Endothelial cell of umbilical vein (primary cell): Measurements from ENCODE around the gene SPAG16. TPM values are rescaled to one million over a fixed set of nuclear protein-coding genes. Genes with fewer than 3 reads are reported as not detected.

ENCODE experiments used
- BruUV-seq: library from RNA; stranded (reverse); fragments of 400-500 nt; replicated peaks from 2 replicates; lab custom pipeline; 2021; lab: Mats Ljungman, UMichigan
- CTCF ChIA-PET: fragments of 300-600, 350-600 bp; sonication (Branson Sonifier 250); formaldehyde crosslinking; loops from one replicate; lab custom pipeline; 2021; ENCODE audit warnings: antibody characterized with exemption, inconsistent platforms; lab: Charles Lee
- POLR2A ChIA-PET: fragments of 300-600, 350-600 bp; sonication (Branson Sonifier 250); formaldehyde crosslinking; loops from one replicate; lab custom pipeline; 2021; ENCODE audit warnings: antibody characterized with exemption, inconsistent platforms; lab: Charles Lee
- DNase-seq: peaks from one replicate; pipeline ENCODE4 v3.0.0-alpha.2; 2011; ENCODE audit warnings: low read depth, low spot score
- FAIRE-seq: peaks from 2 replicates; lab custom pipeline; 2011; peaks lifted over from hg19 to GRCh38; lab: Jason Lieb, UNC
- H2AFZ ChIP-seq: 2 replicates; pipeline ENCODE4 v1.6.0; 2012; ENCODE audit warnings: low read depth, low read length, control low read depth, inconsistent platforms
- H3K27ac ChIP-seq: 2 replicates; pipeline ENCODE4 v1.5.1; 2011; ENCODE audit warnings: low read depth, mild to moderate bottlenecking, control low read depth, low read length, moderate library complexity; ENCODE audit not compliant: insufficient read depth
- H3K27me3 ChIP-seq, 2 experiments: 2 replicates each; pipeline versions ENCODE4 v1.6.0 to v1.6.1; 2011; ENCODE audit warnings: low read length in 2 of 2, mixed read lengths in 1 of 2; ENCODE audit not compliant: control insufficient read depth in 2 of 2, insufficient read depth in 2 of 2
- H3K36me3 ChIP-seq, 2 experiments: 2 replicates in 1 of 2; 3 replicates in 1 of 2; pipeline ENCODE4 v1.5.1; 2011; ENCODE audit warnings: low read length in 2 of 2, mild to moderate bottlenecking in 1 of 2, moderate library complexity in 1 of 2; ENCODE audit not compliant: control insufficient read depth in 2 of 2, insufficient read depth in 2 of 2; ENCODE audit errors: extremely low read depth in 1 of 2
- H3K4me1 ChIP-seq: 3 replicates; pipeline ENCODE4 v1.5.1; 2011; ENCODE audit warnings: mild to moderate bottlenecking, low read length; ENCODE audit not compliant: control insufficient read depth, insufficient read depth; ENCODE audit errors: extremely low read depth
- H3K4me2 ChIP-seq: 2 replicates; pipeline ENCODE4 v1.6.1; 2011; ENCODE audit warnings: low read length, control low read depth, mixed read lengths; ENCODE audit not compliant: insufficient read depth
- H3K4me3 ChIP-seq, 3 experiments: fragments of 200-600 bp in 1 of 3; sonication (generic), shearing (Covaris generic) in 1 of 3; replicated peaks in 1 of 3; 2 replicates each; pipeline ENCODE4 v1.5.1; 2011 to 2016; ENCODE audit warnings: control low read depth in 3 of 3, low read length in 3 of 3, mild to moderate bottlenecking in 2 of 3, inconsistent platforms in 1 of 3, low read depth in 1 of 3, moderate library complexity in 1 of 3; ENCODE audit not compliant: insufficient read depth in 1 of 3
- H3K79me2 ChIP-seq: 2 replicates; pipeline ENCODE4 v1.6.0; 2012; ENCODE audit warnings: low read length, inconsistent platforms; ENCODE audit not compliant: control insufficient read depth, insufficient read depth
- H3K9ac ChIP-seq: replicated peaks from 2 replicates; pipeline ENCODE3; 2011; ENCODE audit warnings: low read length, control low read depth; ENCODE audit not compliant: insufficient read depth; ENCODE audit errors: extremely low read depth
- H3K9me1 ChIP-seq: replicated peaks from 3 replicates; pipeline ENCODE4 v1.6.0; 2011; ENCODE audit warnings: mild to moderate bottlenecking, low read length; ENCODE audit not compliant: control insufficient read depth, insufficient read depth; ENCODE audit errors: extremely low read depth
- H3K9me3 ChIP-seq: replicated peaks from 2 replicates; pipeline ENCODE4 v1.5.1; 2012; ENCODE audit warnings: low read length, inconsistent platforms; ENCODE audit not compliant: control insufficient read depth, insufficient read depth
- H4K20me1 ChIP-seq: replicated peaks from 2 replicates; pipeline ENCODE3; 2011; ENCODE audit warnings: mild to moderate bottlenecking, low read length; ENCODE audit not compliant: control insufficient read depth, insufficient read depth; ENCODE audit errors: extremely low read depth
- EZH2 ChIP-seq: IDR thresholded peaks from 2 replicates; pipeline ENCODE4 v1.6.1; 2012; ENCODE audit warnings: borderline replicate concordance, low read depth, mild to moderate bottlenecking, moderate library complexity, low read length, inconsistent platforms; ENCODE audit not compliant: severe bottlenecking
- FOS ChIP-seq: IDR thresholded peaks from 2 replicates; pipeline ENCODE4 v1.6.1; 2011; ENCODE audit warnings: mild to moderate bottlenecking, low read length, moderate library complexity, borderline replicate concordance; ENCODE audit not compliant: insufficient read depth
- GATA2 ChIP-seq: IDR thresholded peaks from 2 replicates; pipeline ENCODE4 v1.7.0; 2011; ENCODE audit warnings: low read depth, mild to moderate bottlenecking, moderate library complexity, mixed read lengths, low read length; ENCODE audit not compliant: insufficient read length, insufficient read depth
- JUN ChIP-seq: IDR thresholded peaks from 2 replicates; pipeline ENCODE4 v1.6.1; 2011; ENCODE audit warnings: borderline replicate concordance, low read depth; ENCODE audit not compliant: insufficient read length, insufficient read depth
- MYC ChIP-seq: IDR thresholded peaks from one replicate; pipeline ENCODE4 v1.6.1; 2011; ENCODE audit warnings: mild to moderate bottlenecking, low read depth, low read length
- POLR2A ChIP-seq: IDR thresholded peaks from 2 replicates; pipeline ENCODE4 v1.6.1; 2012; ENCODE audit warnings: low read depth, mild to moderate bottlenecking, control low read depth, low read length
- POLR2AphosphoS5 ChIP-seq: IDR thresholded peaks from 2 replicates; pipeline ENCODE4 v1.6.1; 2012; ENCODE audit warnings: low read depth, mild to moderate bottlenecking, control low read depth, low read length, moderate library complexity; ENCODE audit not compliant: insufficient read depth
- dilution Hi-C: fragments of 300-500 bp; cut with MboI; formaldehyde crosslinking; loops from one replicate; pipeline ENCODE4 v1.15.0; 2019; ENCODE audit warnings: low sequenced_read_pairs; ENCODE audit not compliant: extremely low pct_ligation_motif_present
- intact Hi-C: fragments of 100-400 bp; cut with micrococcal nuclease; formaldehyde crosslinking; loops from one replicate; pipeline ENCODE4 v1.10.0; 2022
- polyA plus RNA-seq, 4 experiments: library from polyadenylated mRNA; depleted of rRNA in 3 of 4; stranded (reverse) in 3 of 4; unstranded in 1 of 4; fragments of >200 nt; gene quantifications; 2 replicates each; pipeline versions ENCODE4 v1.2.1 to v1.2.3, GENCODE V29; 2011 to 2012; ENCODE audit warnings: missing spikeins in 1 of 4
- total RNA-seq: library from RNA; stranded (reverse); gene quantifications from 2 replicates; pipeline ENCODE4 v1.2.3, GENCODE V29; 2021
- TF ChIP-seq, protein P1 (sequence below): IDR thresholded peaks from 2 replicates; pipeline ENCODE4 v1.6.1; 2011; ENCODE audit not compliant: insufficient read depth, insufficient read length
- TF ChIP-seq, protein P2 (sequence below), 2 donors: IDR thresholded peaks; 1 replicate in 1 of 2; 2 replicates in 1 of 2; pipeline ENCODE4 v1.5.1; 2011; ENCODE audit warnings: low read length in 2 of 2, mild to moderate bottlenecking in 2 of 2, moderate library complexity in 2 of 2, control low read depth in 1 of 2, inconsistent platforms in 1 of 2, low read depth in 1 of 2; ENCODE audit not compliant: insufficient read depth in 1 of 2; ENCODE audit errors: extremely low read depth in 1 of 2

The SPAG16 gene
- total and polyA plus RNA-seq, 2 donors (not counting 3 experiments of a cell fraction or from before 2014, with no cell fraction given) = 4.0 to 7.7 TPM

DNA sequence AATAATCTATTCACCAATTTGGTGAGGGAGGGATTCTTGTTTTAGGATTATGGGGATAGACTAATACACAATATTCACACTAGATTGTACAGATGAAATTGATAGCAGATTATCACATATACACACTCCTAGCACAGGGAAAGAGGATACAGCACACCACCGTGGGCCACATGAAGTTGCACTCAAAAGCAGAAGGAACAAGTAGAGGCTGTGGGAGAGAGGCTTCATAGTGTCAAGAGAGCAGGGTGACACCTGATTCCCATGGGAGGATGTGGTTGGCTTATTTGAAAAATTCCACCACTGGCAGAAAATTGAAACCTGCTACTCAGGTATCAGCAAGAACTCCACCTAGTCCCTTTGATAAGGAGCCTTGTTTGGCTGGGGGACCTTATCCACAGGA, 395.6 kb downstream of the SPAG16 start:
- ChIA-PET CTCF (no interaction called here), POLR2A (no interaction called here)
- dilution Hi-C loops (no loop called here), intact Hi-C loops (no loop called here)
- H3K79me2 ChIP-seq = no peaks in the 10 kb centered on the region
- no peak overlapping the region for H3K27ac ChIP-seq
- no peak overlapping the region for H3K4me2 ChIP-seq
- no peaks in the 10 kb centered on the region for H3K4me1 ChIP-seq
- H3K9me1 ChIP-seq = no peaks in the 10 kb centered on the region
- no peaks in the 10 kb centered on the region for H3K27me3 ChIP-seq
- no peaks in the 10 kb centered on the region for H3K9me3 ChIP-seq
- no peak overlapping the region for H2AFZ ChIP-seq
- TF ChIP-seq FOS (no peak), GATA2 (no peak)
- BruUV-seq = no TSS peak
- no peak for FAIRE-seq
- no peak for DNase-seq
- H3K36me3 ChIP-seq = no peaks in the 10 kb centered on the region
- H4K20me1 ChIP-seq = no peaks in the 10 kb centered on the region
- no peak overlapping the region for H3K4me3 ChIP-seq
- H3K9ac ChIP-seq = no peak overlapping the region

DNA sequence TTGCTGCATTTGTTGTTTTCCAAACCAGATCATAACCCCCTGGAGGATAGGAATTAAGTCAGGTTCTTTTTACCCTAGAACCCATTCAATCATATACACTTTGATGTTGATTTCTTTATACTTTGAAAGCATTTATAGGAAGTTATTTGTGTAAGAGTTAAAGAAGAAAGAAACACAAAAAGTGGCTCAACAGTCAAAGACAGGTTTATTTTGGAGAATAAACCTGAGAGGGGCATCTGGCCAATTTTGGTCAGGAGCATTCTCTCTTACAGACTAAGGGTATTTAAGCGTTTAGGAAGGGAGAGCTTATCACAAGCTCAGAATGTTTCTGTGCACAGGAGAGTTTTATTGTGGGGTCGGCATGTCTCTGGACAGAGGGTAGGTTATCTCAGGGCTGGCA, 398.0 kb downstream of the SPAG16 start:
- Histone ChIP-seq H3K27me3 (no peaks in the 10 kb centered on the region), H3K4me2 (no peak overlapping the region), H3K4me3 (no peak overlapping the region), H3K27ac (no peak overlapping the region), H2AFZ (no peak overlapping the region), H4K20me1 (no peaks in the 10 kb centered on the region), H3K9ac (no peak overlapping the region), H3K36me3 (no peaks in the 10 kb centered on the region), H3K79me2 (no peaks in the 10 kb centered on the region), H3K4me1 (no peaks in the 10 kb centered on the region), H3K9me1 (no peaks in the 10 kb centered on the region), H3K9me3 (no peaks in the 10 kb centered on the region)
- intact Hi-C loops = loop anchor here (1.0 kb wide), 1 partner anchor 41 kb away; no protein-coding TSS in a partner anchor
- dilution Hi-C loops = no loop called here
- CTCF ChIA-PET = no interaction called here
- DNase-seq (no peak), FAIRE-seq (no peak)
- no TSS peak for BruUV-seq
- TF ChIP-seq GATA2 = no peak
- TF ChIP-seq POLR2AphosphoS5 = no peak
- TF ChIP-seq MYC = no peak
- no peak for TF ChIP-seq FOS
- no peak for TF ChIP-seq EZH2
- TF ChIP-seq, protein P1, sequence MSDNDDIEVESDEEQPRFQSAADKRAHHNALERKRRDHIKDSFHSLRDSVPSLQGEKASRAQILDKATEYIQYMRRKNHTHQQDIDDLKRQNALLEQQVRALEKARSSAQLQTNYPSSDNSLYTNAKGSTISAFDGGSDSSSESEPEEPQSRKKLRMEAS = no peak
- TF ChIP-seq, protein P2, sequence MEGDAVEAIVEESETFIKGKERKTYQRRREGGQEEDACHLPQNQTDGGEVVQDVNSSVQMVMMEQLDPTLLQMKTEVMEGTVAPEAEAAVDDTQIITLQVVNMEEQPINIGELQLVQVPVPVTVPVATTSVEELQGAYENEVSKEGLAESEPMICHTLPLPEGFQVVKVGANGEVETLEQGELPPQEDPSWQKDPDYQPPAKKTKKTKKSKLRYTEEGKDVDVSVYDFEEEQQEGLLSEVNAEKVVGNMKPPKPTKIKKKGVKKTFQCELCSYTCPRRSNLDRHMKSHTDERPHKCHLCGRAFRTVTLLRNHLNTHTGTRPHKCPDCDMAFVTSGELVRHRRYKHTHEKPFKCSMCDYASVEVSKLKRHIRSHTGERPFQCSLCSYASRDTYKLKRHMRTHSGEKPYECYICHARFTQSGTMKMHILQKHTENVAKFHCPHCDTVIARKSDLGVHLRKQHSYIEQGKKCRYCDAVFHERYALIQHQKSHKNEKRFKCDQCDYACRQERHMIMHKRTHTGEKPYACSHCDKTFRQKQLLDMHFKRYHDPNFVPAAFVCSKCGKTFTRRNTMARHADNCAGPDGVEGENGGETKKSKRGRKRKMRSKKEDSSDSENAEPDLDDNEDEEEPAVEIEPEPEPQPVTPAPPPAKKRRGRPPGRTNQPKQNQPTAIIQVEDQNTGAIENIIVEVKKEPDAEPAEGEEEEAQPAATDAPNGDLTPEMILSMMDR (IDR thresholded peaks at IDR 0.05; ENCODE audit: extremely low read depth in 1 of 2, insufficient read depth in 1 of 2, low read depth in 1 of 2, low read length in 2 of 2) = no peak
- no peak for TF ChIP-seq POLR2A
- no peak for TF ChIP-seq JUN
- POLR2A ChIA-PET = no interaction called here
